ENCODE results near the gene TRPV5.

The TRPV5 gene

GRCh38 chr7:142908290-142908689, 25.3 kb downstream of the TRPV5 start:
- no peak for DNase-seq

DNA sequence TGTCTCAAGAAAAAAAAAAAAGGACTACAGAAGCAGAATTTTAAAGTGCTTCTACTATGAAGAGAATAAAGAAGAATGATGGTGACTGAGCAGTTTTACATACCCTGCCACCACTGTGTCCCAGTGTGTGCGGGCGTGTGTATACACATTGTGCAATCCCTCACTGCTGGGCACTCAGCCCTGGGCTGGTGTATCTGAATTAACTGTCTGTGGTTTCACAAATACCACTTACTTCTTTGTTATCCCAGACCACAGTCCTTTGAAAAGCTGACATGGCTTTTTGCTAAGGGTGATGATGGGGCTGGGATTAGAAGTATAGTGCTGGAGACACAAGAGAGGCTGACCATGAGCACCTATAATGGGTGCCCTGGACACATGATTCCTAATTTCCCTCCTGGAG, 26.9 kb downstream of the TRPV5 start:
- no peak for DNase-seq

- DNase-seq: no peak
Measured at GRCh38 chr7:142905759-142906158, 27.8 kb downstream of the TRPV5 start.

- DNase-seq: no peak
Measured at GRCh38 chr7:142904128-142904527, 29.4 kb downstream of the TRPV5 start.

DNA sequence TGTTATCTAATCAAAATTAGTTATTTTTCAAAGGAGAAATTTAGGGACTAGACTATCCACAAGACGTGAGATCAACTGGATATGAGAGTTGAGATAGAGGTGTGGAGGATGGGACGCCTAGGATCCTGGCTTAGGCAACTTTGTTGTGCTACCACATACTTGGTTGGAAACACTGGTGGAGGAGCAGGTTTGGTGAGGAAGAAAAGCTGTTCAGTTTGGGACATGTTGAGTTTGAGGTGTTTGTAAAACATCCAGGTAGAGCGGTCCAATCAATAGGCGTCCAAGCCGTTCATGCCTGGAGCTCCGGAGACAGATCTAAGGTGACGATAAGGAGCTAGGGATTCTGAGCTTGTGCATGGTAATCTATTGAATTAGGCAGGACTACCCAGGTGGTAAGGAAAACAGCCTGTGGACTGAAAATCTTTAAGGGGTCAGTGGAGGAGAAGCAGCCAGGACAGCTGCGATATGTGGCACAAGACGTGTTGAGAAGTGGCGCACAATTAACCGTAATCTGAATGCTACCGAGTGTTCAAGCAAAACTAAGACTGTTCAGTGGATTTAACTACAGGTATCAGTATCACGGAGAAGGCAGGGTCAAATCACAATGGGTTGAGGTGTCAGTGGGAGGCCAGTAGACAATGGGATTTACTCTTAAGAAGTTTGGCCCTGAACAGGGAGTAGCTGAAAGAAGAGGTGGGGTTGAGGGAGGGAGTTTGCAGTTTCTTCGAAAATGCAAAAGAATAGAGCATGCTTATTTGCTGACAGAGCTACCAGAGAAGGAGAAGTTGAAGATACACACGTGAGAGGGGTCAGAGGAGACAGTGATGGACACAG, 31.9 kb downstream of the TRPV5 start:
- no peak for DNase-seq

- no peak for DNase-seq
Measured at GRCh38 chr7:142899661-142900060, 33.9 kb downstream of the TRPV5 start.

- DNase-seq: no peak
Measured at GRCh38 chr7:142898377-142899170, 35.0 kb downstream of the TRPV5 start.

GRCh38 chr7:142897691-142898090, 35.9 kb downstream of the TRPV5 start:
- no peak for DNase-seq

GRCh38 chr7:142896741-142897379, 36.7 kb downstream of the TRPV5 start:
- DNase-seq: no peak

GRCh38 chr7:142896151-142896550, 37.4 kb downstream of the TRPV5 start:
- DNase-seq: no peak

DNA sequence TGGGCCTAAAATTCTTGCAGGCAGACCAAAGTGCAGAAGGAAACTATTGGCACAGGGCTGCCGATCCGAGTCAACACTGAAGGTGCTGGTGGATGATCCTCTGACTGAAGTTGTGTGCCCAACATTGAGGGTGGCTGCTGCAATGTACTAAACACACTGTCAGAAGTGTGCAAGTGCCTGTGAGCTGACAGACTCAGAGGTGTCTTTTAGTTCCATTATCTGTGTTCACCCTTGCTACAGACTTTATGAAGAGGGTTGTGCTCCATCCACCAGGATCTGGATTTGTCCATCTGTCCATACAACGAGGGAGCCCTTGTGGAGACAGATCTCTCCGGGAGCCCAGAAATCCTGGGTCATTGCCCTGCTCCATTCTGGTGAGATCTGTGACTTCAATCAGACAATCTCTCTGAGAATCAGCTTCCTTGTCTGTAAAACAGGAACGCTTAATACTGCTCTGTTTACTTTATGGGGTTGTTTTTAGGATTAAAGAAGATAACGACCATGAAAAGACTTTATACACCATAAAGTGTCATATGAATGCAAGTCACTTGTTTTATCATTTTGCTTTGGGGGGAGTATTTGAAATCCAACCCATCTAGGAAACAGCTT, 38.5 kb downstream of the TRPV5 start:
- DNase-seq: no peak

GRCh38 chr7:142894112-142894984, 39.2 kb downstream of the TRPV5 start:
- no peak for DNase-seq

DNA sequence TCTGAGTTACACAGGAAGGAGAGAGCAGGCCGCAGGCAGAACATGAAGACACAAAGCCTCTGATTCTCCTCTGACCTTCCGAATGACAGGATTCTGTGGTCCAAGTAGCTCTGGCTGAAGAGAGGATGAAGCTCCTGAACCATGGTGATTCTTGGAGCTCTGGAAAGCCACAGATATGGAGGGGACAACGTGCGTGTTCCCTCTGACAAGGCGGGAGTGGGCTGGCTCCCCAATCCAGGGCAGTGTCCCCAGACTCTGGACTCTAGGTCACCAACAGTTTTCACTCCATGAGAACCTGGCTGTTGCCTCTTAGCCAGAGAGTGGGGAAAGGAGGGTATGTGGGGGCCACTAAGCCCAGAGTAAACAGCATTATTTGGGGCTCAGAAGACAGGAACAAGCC, 40.6 kb downstream of the TRPV5 start:
- DNase-seq: no peak

- no peak for DNase-seq
Measured at GRCh38 chr7:142891490-142892082, 42.0 kb downstream of the TRPV5 start.

- DNase-seq: no peak
Measured at GRCh38 chr7:142890874-142891485, 42.6 kb downstream of the TRPV5 start.

GRCh38 chr7:142889816-142890215, 43.7 kb downstream of the TRPV5 start:
- peak; percentile 11 for DNase-seq

- no peak for DNase-seq
Measured at GRCh38 chr7:142887282-142888015, 46.1 kb downstream of the TRPV5 start.

GRCh38 chr7:142886866-142887265, 46.7 kb downstream of the TRPV5 start:
- no peak for DNase-seq

DNA sequence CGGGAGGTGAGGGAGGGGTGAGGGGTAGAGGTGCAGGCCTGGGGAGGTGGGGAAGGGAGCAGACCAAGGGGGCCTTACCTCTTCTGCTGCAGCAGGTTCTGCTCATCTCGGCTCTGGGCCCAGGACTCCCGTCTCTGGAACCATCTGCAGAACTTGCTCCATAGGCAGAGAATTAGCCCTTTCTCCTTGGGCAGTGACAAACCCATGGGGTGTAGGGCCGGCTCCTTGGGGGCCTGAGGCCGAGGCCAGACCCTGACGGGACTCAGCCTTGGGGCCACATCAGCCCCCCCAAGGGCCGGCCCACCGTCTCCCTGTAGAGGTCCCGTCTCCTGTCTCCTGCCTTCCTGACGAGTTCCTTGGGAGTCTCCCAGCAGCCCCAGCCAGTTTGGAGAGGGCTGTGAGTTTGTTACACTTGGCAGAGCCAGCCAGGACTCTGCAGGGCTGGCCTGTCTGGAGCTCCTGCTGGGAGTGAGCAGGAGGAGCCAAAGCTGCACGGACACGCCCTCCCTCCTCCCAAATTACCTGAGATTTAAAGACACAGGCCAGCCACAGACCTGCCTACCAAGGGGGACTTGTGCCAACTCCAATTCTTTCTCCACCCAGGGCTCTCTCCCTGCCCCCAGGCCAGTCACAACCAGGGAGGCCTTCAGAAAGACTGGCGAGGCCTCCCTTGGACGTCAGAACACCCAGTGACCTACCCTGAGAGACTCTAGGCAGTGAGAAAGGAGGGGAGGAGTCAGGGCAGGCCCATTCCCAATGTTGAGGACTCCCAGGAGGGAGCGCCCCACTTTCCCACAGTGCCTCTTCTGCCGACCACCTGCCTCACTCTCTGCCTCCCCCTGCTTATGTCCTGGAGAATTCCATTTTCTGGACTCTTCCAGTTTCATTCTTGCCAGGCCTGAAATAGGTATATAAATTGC, 48.0 kb downstream of the TRPV5 start, which contains the start of gene TRPV6:
Gene TRPV6 (minus strand): TSS at position 435 of the 920 bp plus-strand sequence.
- no peak for DNase-seq
